ENCODE data around the gene ASB4. TPM values are rescaled to one million over a fixed set of nuclear protein-coding genes. Genes with fewer than 3 reads are reported as not detected.

Gene ASB4
- total RNA-seq, 2 donors from 2014 or later = 0.57 TPM; not detected in 1

- DNase-seq (ENCODE audit: low spot score) = no peak
- no peaks in the 10 kb centered on the region for H3K27me3 ChIP-seq (replicated peaks; ENCODE audit: insufficient read depth)
- H3K27ac ChIP-seq = no peak overlapping the region
- H3K36me3 ChIP-seq = no peaks in the 10 kb centered on the region
- TF ChIP-seq POLR2A (IDR thresholded peaks at IDR 0.05) = no peak
- TF ChIP-seq CTCF (IDR thresholded peaks at IDR 0.05) = no peak
- TF ChIP-seq POLR2AphosphoS5 (IDR thresholded peaks at IDR 0.05) = no peak
- intact Hi-C loops (cut with DNase I) = no loop called here
- peaks cover 12% of the 10 kb centered on the region for H3K4me1 ChIP-seq (replicated peaks)
- H3K4me3 ChIP-seq = no peak overlapping the region
- H3K9me3 ChIP-seq = no peaks in the 10 kb centered on the region
- 89% methylated on average over 2 of the region's 2 CpGs for WGBS
Measured at GRCh38 chr7:95553939-95554338, 68.2 kb downstream of the ASB4 start.

GRCh38 chr7:95556777-95557176 lies 71.0 kb downstream of the ASB4 start:
- Histone ChIP-seq H3K9me3 (no peaks in the 10 kb centered on the region), H3K27me3 (replicated peaks; ENCODE audit: insufficient read depth) (no peaks in the 10 kb centered on the region), H3K4me3 (no peak overlapping the region), H3K36me3 (no peaks in the 10 kb centered on the region), H3K27ac (no peak overlapping the region), H3K4me1 (replicated peaks) (no peaks in the 10 kb centered on the region)
- no peak for DNase-seq (ENCODE audit: low spot score)
- TF ChIP-seq POLR2AphosphoS5 (IDR thresholded peaks at IDR 0.05) (no peak), CTCF (IDR thresholded peaks at IDR 0.05) (no peak), POLR2A (IDR thresholded peaks at IDR 0.05) (no peak)
- intact Hi-C loops (cut with DNase I) = no loop called here
- WGBS = 92% methylated on average over 2 of the region's 2 CpGs

- Histone ChIP-seq H3K4me3 (no peak overlapping the region), H3K27ac (no peak overlapping the region), H3K36me3 (no peaks in the 10 kb centered on the region), H3K9me3 (no peaks in the 10 kb centered on the region), H3K27me3 (replicated peaks; ENCODE audit: insufficient read depth) (no peaks in the 10 kb centered on the region), H3K4me1 (replicated peaks) (no peaks in the 10 kb centered on the region)
- TF ChIP-seq CTCF (IDR thresholded peaks at IDR 0.05) (no peak), POLR2A (IDR thresholded peaks at IDR 0.05) (no peak), POLR2AphosphoS5 (IDR thresholded peaks at IDR 0.05) (no peak)
- intact Hi-C loops (cut with DNase I) = no loop called here
- WGBS = 83% methylated on average over 3 of the region's 3 CpGs
- DNase-seq (ENCODE audit: low spot score) = no peak
Measured at GRCh38 chr7:95558864-95559263, 73.1 kb downstream of the ASB4 start.

- no peaks in the 10 kb centered on the region for H3K36me3 ChIP-seq
- H3K27me3 ChIP-seq (replicated peaks; ENCODE audit: insufficient read depth) = no peaks in the 10 kb centered on the region
- WGBS = 79% methylated on average over 2 of the region's 2 CpGs
- intact Hi-C loops (cut with DNase I) = no loop called here
- no peak for DNase-seq (ENCODE audit: low spot score)
- H3K4me3 ChIP-seq = no peak overlapping the region
- H3K9me3 ChIP-seq = no peaks in the 10 kb centered on the region
- TF ChIP-seq CTCF (IDR thresholded peaks at IDR 0.05) (no peak), POLR2AphosphoS5 (IDR thresholded peaks at IDR 0.05) (peak; percentile 58)
- H3K4me1 ChIP-seq (replicated peaks) = no peaks in the 10 kb centered on the region
- no peak overlapping the region for H3K27ac ChIP-seq
Measured at GRCh38 chr7:95560674-95561073, 74.9 kb downstream of the ASB4 start.

GRCh38 chr7:95569720-95570119 lies 84.0 kb downstream of the ASB4 start:
- intact Hi-C loops (cut with DNase I) = no loop called here
- Histone ChIP-seq H3K4me1 (replicated peaks) (no peaks in the 10 kb centered on the region), H3K27me3 (replicated peaks; ENCODE audit: insufficient read depth) (no peaks in the 10 kb centered on the region), H3K4me3 (no peak overlapping the region), H3K9me3 (no peaks in the 10 kb centered on the region), H3K27ac (no peak overlapping the region), H3K36me3 (no peaks in the 10 kb centered on the region)
- DNase-seq (ENCODE audit: low spot score) = no peak
- no peak for TF ChIP-seq CTCF (IDR thresholded peaks at IDR 0.05)
- no peak for TF ChIP-seq POLR2AphosphoS5 (IDR thresholded peaks at IDR 0.05)
- no peak for TF ChIP-seq POLR2A (IDR thresholded peaks at IDR 0.05)
- WGBS = 73% methylated on average over 2 of the region's 2 CpGs

All from prostate gland (tissue), 2 donors.